Stimulated activated CD4-positive, alpha-beta T cell treated with anti-CD3 and anti-CD28 coated beads, Interleukin-1b, Interleukin-23, amount 100 ng/mL, for 48 hours (primary cell): ENCODE data around the gene KCNJ18.
"Not testable (repeated sequence)": the region's sequence is repeated elsewhere in the genome, so short reads cannot be mapped to it uniquely, and the experiment has no call there.

Source experiments
- DNase-seq: peaks from one replicate; pipeline ENCODE4 v3.0.0-alpha.2; 2020

Gene KCNJ18

GRCh38 chr17:21737015-21737580 lies 44.8 kb downstream of the KCNJ18 start:
- not testable (repeated sequence) for DNase-seq

- not testable (repeated sequence) for DNase-seq
These were observed 45.9 kb downstream of the KCNJ18 start for GRCh38 chr17:21738241-21738640.

- not testable (repeated sequence) for DNase-seq
These were observed 46.7 kb downstream of the KCNJ18 start for GRCh38 chr17:21738877-21739474.

GRCh38 chr17:21739485-21739884 lies 47.2 kb downstream of the KCNJ18 start:
- DNase-seq, result not testable (repeated sequence)

GRCh38 chr17:21740836-21741235 lies 48.5 kb downstream of the KCNJ18 start:
- DNase-seq, result not testable (repeated sequence)

- not testable (repeated sequence) for DNase-seq
These were observed 49.2 kb downstream of the KCNJ18 start for GRCh38 chr17:21741520-21741919.

GRCh38 chr17:21742326-21742725 lies 50.0 kb downstream of the KCNJ18 start:
- no peak for DNase-seq

- DNase-seq, result not testable (repeated sequence)
These were observed 51.8 kb downstream of the KCNJ18 start for GRCh38 chr17:21744151-21744550.

- not testable (repeated sequence) for DNase-seq
These were observed 52.3 kb downstream of the KCNJ18 start for GRCh38 chr17:21744621-21745020.

- not testable (repeated sequence) for DNase-seq
These were observed 53.2 kb downstream of the KCNJ18 start for GRCh38 chr17:21745385-21746054.

- not testable (repeated sequence) for DNase-seq
These were observed 54.1 kb downstream of the KCNJ18 start for GRCh38 chr17:21746415-21746814.

- DNase-seq, result not testable (repeated sequence)
These were observed 55.0 kb downstream of the KCNJ18 start for GRCh38 chr17:21747195-21747915.

GRCh38 chr17:21748686-21749085 lies 56.4 kb downstream of the KCNJ18 start:
- DNase-seq, result not testable (repeated sequence)

GRCh38 chr17:21749696-21750531 lies 57.6 kb downstream of the KCNJ18 start:
- DNase-seq, result not testable (repeated sequence)

GRCh38 chr17:21751111-21751510 lies 58.8 kb downstream of the KCNJ18 start:
- DNase-seq, result not testable (repeated sequence)
